HCT116 (cell line): ENCODE results near the gene CTLA4. TPM values are rescaled to one million over a fixed set of nuclear protein-coding genes. Genes with fewer than 3 reads are reported as not detected.

ENCODE experiments used
- ATAC-seq: fragments of 200-7000 bp; cut with Tn5 transposase; 2 replicates; pipeline ENCODE4 v1.9.1; 2020; ENCODE audit warnings: mild to moderate bottlenecking, moderate library complexity
- BruUV-seq: library from RNA; stranded (reverse); fragments of 400-500 nt; replicated peaks from 2 replicates; lab custom pipeline; 2021; lab: Mats Ljungman, UMichigan
- CTCF ChIA-PET: fragments of 300-600 bp; sonication (Branson Sonifier 250); formaldehyde crosslinking; loops from one replicate; lab custom pipeline; 2021; ENCODE audit warnings: antibody characterized with exemption; lab: Charles Lee
- POLR2A ChIA-PET: fragments of 300-600, 350-600 bp; sonication (Branson Sonifier 250); formaldehyde crosslinking; loops from one replicate; lab custom pipeline; 2021; ENCODE audit warnings: antibody characterized with exemption; lab: Charles Lee
- RAD21 ChIA-PET, 2 experiments: fragments of 300-600 bp; sonication (Branson Sonifier 250); formaldehyde crosslinking; loops; one replicate each; lab custom pipeline; 2023; ENCODE audit warnings: low total read pairs in 2 of 2; ENCODE audit not compliant: uncharacterized antibody in 2 of 2, unreplicated experiment in 2 of 2, low non-redundant PET in 1 of 2; lab: Charles Lee
- DNase-seq: peaks from one replicate; pipeline ENCODE4 v3.0.0-alpha.2; 2010; ENCODE audit warnings: low read depth, low spot score
- H2AFZ ChIP-seq: fragments of 200-600 bp; shearing (Covaris generic), sonication (generic); 2 replicates; pipeline ENCODE4 v1.6.1; 2017; ENCODE audit warnings: low read depth, mixed run types, mixed read lengths, antibody characterized with exemption, low read length; ENCODE audit not compliant: poor library complexity, severe bottlenecking
- H3K27ac ChIP-seq: 2 replicates; pipeline ENCODE4 v1.5.1; 2012; ENCODE audit warnings: low read depth, low read length
- H3K27me3 ChIP-seq: fragments of 200-600 bp; sonication (generic); 2 replicates; pipeline ENCODE4 v1.6.1; 2016; ENCODE audit warnings: mixed run types, low read length, mixed read lengths; ENCODE audit not compliant: insufficient read depth
- H3K36me3 ChIP-seq, 2 experiments: fragments of 200-500 bp in 1 of 2; fragments of 200-600 bp in 1 of 2; sonication (Bioruptor generic) in 1 of 2; sonication (generic) in 1 of 2; 2 replicates each; pipeline versions ENCODE4 v1.5.1 to v1.6.1; 2014 to 2016; ENCODE audit warnings: low read length in 2 of 2, inconsistent platforms in 1 of 2, mixed read lengths in 1 of 2, mixed run types in 1 of 2; ENCODE audit not compliant: insufficient read depth in 2 of 2, control insufficient read depth in 1 of 2
- H3K4me1 ChIP-seq, 2 experiments: fragments of 200-600 bp in 1 of 2; sonication (generic) in 1 of 2; 2 replicates each; pipeline versions ENCODE4 v1.5.1 to v1.6.1; 2012 to 2017; ENCODE audit warnings: low read length in 2 of 2, inconsistent platforms in 1 of 2, mild to moderate bottlenecking in 1 of 2, mixed read lengths in 1 of 2, mixed run types in 1 of 2, moderate library complexity in 1 of 2; ENCODE audit not compliant: insufficient read depth in 2 of 2, control insufficient read depth in 1 of 2
- H3K4me2 ChIP-seq: fragments of 200-600 bp; sonication (generic); 2 replicates; pipeline ENCODE4 v1.6.1; 2017; ENCODE audit warnings: mixed run types, low read length, mixed read lengths
- H3K4me3 ChIP-seq, 2 experiments: fragments of 200-600 bp in 1 of 2; sonication (generic) in 1 of 2; replicated peaks in 1 of 2; 2 replicates each; pipeline ENCODE4 v1.5.1; 2011 to 2016; ENCODE audit warnings: low read length in 2 of 2, control low read depth in 1 of 2, low read depth in 1 of 2, mild to moderate bottlenecking in 1 of 2, mixed read lengths in 1 of 2, mixed run types in 1 of 2
- H3K79me2 ChIP-seq: fragments of 200-600 bp; sonication (generic); 2 replicates; pipeline ENCODE4 v1.6.1; 2017; ENCODE audit warnings: mild to moderate bottlenecking, mixed run types, low read length, moderate library complexity, mixed read lengths; ENCODE audit not compliant: insufficient read depth
- H3K9ac ChIP-seq: fragments of 200-600 bp; sonication (generic); 2 replicates; pipeline ENCODE4 v1.6.1; 2016; ENCODE audit warnings: low read length, mixed read lengths
- H3K9me2 ChIP-seq: fragments of 200-600 bp; sonication (generic), shearing (Covaris generic); 2 replicates; pipeline ENCODE4 v1.6.1; 2017; ENCODE audit warnings: mixed run types, mild to moderate bottlenecking, moderate library complexity; ENCODE audit not compliant: insufficient read depth
- H3K9me3 ChIP-seq, 2 experiments: fragments of 200-500 bp in 1 of 2; fragments of 200-600 bp in 1 of 2; sonication (Bioruptor generic) in 1 of 2; sonication (generic) in 1 of 2; 2 replicates each; pipeline ENCODE4 v1.6.1; 2014 to 2017; ENCODE audit warnings: low read length in 2 of 2, mixed read lengths in 2 of 2, inconsistent platforms in 1 of 2, low read depth in 1 of 2, mild to moderate bottlenecking in 1 of 2, mixed run types in 1 of 2, moderate library complexity in 1 of 2; ENCODE audit not compliant: control insufficient read depth in 1 of 2, insufficient read depth in 1 of 2
- H4K20me1 ChIP-seq: fragments of 200-600 bp; sonication (generic), shearing (Covaris generic); 2 replicates; pipeline ENCODE4 v1.6.1; 2017; ENCODE audit warnings: mixed run types, mild to moderate bottlenecking, moderate library complexity; ENCODE audit not compliant: insufficient read depth
- CEBPB ChIP-seq: IDR thresholded peaks from 2 replicates; pipeline ENCODE4 v1.6.1; 2012; ENCODE audit warnings: low read depth
- ELF1 ChIP-seq: IDR thresholded peaks from 2 replicates; pipeline ENCODE4 v1.6.1; 2012; ENCODE audit warnings: low read depth, borderline replicate concordance
- EZH2 ChIP-seq: fragments of 200-600 bp; sonication (generic); IDR thresholded peaks from 2 replicates; pipeline ENCODE4 v1.6.1; 2017; ENCODE audit warnings: antibody characterized with exemption, mixed run types
- FOSL1 ChIP-seq: IDR thresholded peaks from 2 replicates; pipeline ENCODE4 v1.6.1; 2012; ENCODE audit warnings: low read depth
- POLR2A ChIP-seq: IDR thresholded peaks from 2 replicates; pipeline ENCODE4 v1.7.0; 2011; ENCODE audit warnings: borderline replicate concordance; ENCODE audit not compliant: insufficient read depth, insufficient read length; ENCODE audit errors: extremely low read depth
- POLR2AphosphoS5 ChIP-seq: IDR thresholded peaks from 2 replicates; pipeline ENCODE4 v1.6.1; 2011; ENCODE audit warnings: mild to moderate bottlenecking, low read depth, low read length, moderate library complexity
- RAD21 ChIP-seq: IDR thresholded peaks from 2 replicates; pipeline ENCODE4 v1.6.1; 2012; ENCODE audit warnings: low read depth, mild to moderate bottlenecking
- SIN3A ChIP-seq: IDR thresholded peaks from 2 replicates; pipeline ENCODE4 v1.6.1; 2012; ENCODE audit warnings: low read depth
- SRF ChIP-seq: IDR thresholded peaks from 2 replicates; pipeline ENCODE4 v1.6.1; 2012; ENCODE audit warnings: low read depth
- TCF7L2 ChIP-seq: IDR thresholded peaks from 2 replicates; pipeline ENCODE4 v1.7.0; 2011; ENCODE audit warnings: borderline replicate concordance, inconsistent platforms; ENCODE audit not compliant: insufficient read depth, insufficient read length; ENCODE audit errors: extremely low read depth
- YY1 ChIP-seq: IDR thresholded peaks from 2 replicates; pipeline ENCODE4 v1.6.1; 2011; ENCODE audit warnings: low read length, low read depth, moderate library complexity, mild to moderate bottlenecking; ENCODE audit not compliant: insufficient replicate concordance; ENCODE audit errors: extremely low read depth
- ZNF274 ChIP-seq: fragments of 200-500 bp; sonication (Bioruptor generic); IDR thresholded peaks from 2 replicates; pipeline ENCODE4 v1.6.1; 2014; ENCODE audit warnings: mild to moderate bottlenecking, low read depth, low read length, inconsistent platforms
- intact Hi-C: fragments of 100-400 bp; cut with micrococcal nuclease; formaldehyde crosslinking; loops from 2 replicates; pipeline ENCODE4 v1.10.0; 2022
- total RNA-seq: library from RNA; stranded (reverse); gene quantifications from one replicate; pipeline ENCODE4 v1.2.1, GENCODE V29; 2021; ENCODE audit not compliant: unreplicated experiment
- TF ChIP-seq, protein P1 (sequence below): IDR thresholded peaks from 2 replicates; pipeline ENCODE4 v1.6.1; 2012; ENCODE audit warnings: low read depth
- TF ChIP-seq, protein P2 (sequence below), 3 experiments: fragments of 200-600 bp in 1 of 3; sonication (generic) in 1 of 3; IDR thresholded peaks in 2 of 3; conservative IDR thresholded peaks in 1 of 3; 2 replicates each; pipeline ENCODE4 v1.5.1; 2012 to 2017; ENCODE audit warnings: low read depth in 2 of 3, low read length in 2 of 3, antibody characterized with exemption in 1 of 3, borderline replicate concordance in 1 of 3, control low read depth in 1 of 3, mild to moderate bottlenecking in 1 of 3, mixed read lengths in 1 of 3, mixed run types in 1 of 3, moderate library complexity in 1 of 3; ENCODE audit not compliant: insufficient read depth in 1 of 3
- TF ChIP-seq, protein P3 (sequence below): IDR thresholded peaks from 2 replicates; pipeline ENCODE4 v1.6.1; 2012
- TF ChIP-seq, protein P4 (sequence below): IDR thresholded peaks from 2 replicates; pipeline ENCODE4 v1.6.1; 2012

The CTLA4 gene
- total RNA-seq, 1 experiment from 2014 or later: 0.37 TPM

DNA sequence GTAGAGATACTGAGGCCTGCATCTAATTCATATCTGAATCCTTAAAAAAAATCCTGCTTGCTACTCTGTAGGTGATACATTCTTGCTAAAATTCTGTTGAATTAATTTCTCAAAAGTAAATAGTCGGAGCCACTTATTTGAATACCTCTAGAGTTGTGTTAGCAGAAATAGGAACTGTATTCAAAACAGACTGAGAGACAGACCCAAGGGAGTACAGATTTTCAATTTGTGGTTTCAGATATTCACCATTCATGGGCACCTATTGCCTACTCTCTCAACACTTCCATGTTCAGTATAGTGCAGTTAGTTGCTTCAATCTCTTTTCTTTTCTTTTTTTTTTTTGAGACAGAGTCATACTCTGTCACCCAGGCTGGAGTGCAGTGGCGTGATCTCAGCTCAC is 46.6 kb upstream of the CTLA4 start:
- no peaks in the 10 kb centered on the region for H3K79me2 ChIP-seq
- no peak overlapping the region for H3K4me2 ChIP-seq
- POLR2A ChIA-PET: no interaction called here
- H3K9me3 ChIP-seq: no peaks in the 10 kb centered on the region
- H3K36me3 ChIP-seq: no peaks in the 10 kb centered on the region
- no peaks in the 10 kb centered on the region for H3K27me3 ChIP-seq
- no peak for DNase-seq
- no peaks in the 10 kb centered on the region for H3K4me1 ChIP-seq
- no peak overlapping the region for H2AFZ ChIP-seq
- intact Hi-C loops: no loop called here
- no peak overlapping the region for H3K9ac ChIP-seq
- RAD21 ChIA-PET: no interaction called here
- no TSS peak for BruUV-seq
- H3K4me3 ChIP-seq: no peak overlapping the region
- H3K9me2 ChIP-seq: no peaks in the 10 kb centered on the region
- TF ChIP-seq, protein P1, sequence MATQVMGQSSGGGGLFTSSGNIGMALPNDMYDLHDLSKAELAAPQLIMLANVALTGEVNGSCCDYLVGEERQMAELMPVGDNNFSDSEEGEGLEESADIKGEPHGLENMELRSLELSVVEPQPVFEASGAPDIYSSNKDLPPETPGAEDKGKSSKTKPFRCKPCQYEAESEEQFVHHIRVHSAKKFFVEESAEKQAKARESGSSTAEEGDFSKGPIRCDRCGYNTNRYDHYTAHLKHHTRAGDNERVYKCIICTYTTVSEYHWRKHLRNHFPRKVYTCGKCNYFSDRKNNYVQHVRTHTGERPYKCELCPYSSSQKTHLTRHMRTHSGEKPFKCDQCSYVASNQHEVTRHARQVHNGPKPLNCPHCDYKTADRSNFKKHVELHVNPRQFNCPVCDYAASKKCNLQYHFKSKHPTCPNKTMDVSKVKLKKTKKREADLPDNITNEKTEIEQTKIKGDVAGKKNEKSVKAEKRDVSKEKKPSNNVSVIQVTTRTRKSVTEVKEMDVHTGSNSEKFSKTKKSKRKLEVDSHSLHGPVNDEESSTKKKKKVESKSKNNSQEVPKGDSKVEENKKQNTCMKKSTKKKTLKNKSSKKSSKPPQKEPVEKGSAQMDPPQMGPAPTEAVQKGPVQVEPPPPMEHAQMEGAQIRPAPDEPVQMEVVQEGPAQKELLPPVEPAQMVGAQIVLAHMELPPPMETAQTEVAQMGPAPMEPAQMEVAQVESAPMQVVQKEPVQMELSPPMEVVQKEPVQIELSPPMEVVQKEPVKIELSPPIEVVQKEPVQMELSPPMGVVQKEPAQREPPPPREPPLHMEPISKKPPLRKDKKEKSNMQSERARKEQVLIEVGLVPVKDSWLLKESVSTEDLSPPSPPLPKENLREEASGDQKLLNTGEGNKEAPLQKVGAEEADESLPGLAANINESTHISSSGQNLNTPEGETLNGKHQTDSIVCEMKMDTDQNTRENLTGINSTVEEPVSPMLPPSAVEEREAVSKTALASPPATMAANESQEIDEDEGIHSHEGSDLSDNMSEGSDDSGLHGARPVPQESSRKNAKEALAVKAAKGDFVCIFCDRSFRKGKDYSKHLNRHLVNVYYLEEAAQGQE: no peak
- TF ChIP-seq ELF1: no peak
- no peak for TF ChIP-seq FOSL1
- TF ChIP-seq TCF7L2: no peak
- TF ChIP-seq, protein P2, sequence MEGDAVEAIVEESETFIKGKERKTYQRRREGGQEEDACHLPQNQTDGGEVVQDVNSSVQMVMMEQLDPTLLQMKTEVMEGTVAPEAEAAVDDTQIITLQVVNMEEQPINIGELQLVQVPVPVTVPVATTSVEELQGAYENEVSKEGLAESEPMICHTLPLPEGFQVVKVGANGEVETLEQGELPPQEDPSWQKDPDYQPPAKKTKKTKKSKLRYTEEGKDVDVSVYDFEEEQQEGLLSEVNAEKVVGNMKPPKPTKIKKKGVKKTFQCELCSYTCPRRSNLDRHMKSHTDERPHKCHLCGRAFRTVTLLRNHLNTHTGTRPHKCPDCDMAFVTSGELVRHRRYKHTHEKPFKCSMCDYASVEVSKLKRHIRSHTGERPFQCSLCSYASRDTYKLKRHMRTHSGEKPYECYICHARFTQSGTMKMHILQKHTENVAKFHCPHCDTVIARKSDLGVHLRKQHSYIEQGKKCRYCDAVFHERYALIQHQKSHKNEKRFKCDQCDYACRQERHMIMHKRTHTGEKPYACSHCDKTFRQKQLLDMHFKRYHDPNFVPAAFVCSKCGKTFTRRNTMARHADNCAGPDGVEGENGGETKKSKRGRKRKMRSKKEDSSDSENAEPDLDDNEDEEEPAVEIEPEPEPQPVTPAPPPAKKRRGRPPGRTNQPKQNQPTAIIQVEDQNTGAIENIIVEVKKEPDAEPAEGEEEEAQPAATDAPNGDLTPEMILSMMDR (IDR thresholded peaks at IDR 0.05 in 2 of 3, conservative IDR thresholded peaks at IDR 0.05 in 1 of 3; ENCODE audit: borderline replicate concordance in 1 of 3, insufficient read depth in 1 of 3, low read depth in 2 of 3, low read length in 2 of 3): no peak
- no peak for TF ChIP-seq SRF
- TF ChIP-seq YY1: no peak
- no peak for TF ChIP-seq EZH2
- no peak for TF ChIP-seq RAD21
- TF ChIP-seq ZNF274: no peak
- TF ChIP-seq SIN3A: no peak
- no peak for TF ChIP-seq CEBPB
- TF ChIP-seq POLR2A: no peak
- TF ChIP-seq, protein P3, sequence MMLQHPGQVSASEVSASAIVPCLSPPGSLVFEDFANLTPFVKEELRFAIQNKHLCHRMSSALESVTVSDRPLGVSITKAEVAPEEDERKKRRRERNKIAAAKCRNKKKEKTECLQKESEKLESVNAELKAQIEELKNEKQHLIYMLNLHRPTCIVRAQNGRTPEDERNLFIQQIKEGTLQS: no peak
- TF ChIP-seq, protein P4, sequence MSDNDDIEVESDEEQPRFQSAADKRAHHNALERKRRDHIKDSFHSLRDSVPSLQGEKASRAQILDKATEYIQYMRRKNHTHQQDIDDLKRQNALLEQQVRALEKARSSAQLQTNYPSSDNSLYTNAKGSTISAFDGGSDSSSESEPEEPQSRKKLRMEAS: no peak
- TF ChIP-seq POLR2AphosphoS5: no peak
- CTCF ChIA-PET: no interaction called here
- H3K27ac ChIP-seq: no peak overlapping the region
- H4K20me1 ChIP-seq: no peaks in the 10 kb centered on the region
- ATAC-seq: no peak
